Measurements from ENCODE around the gene VDR. TPM values are rescaled to one million over a fixed set of nuclear protein-coding genes. Genes with fewer than 3 reads are reported as not detected.

VDR gene
- total RNA-seq, 1 experiment from 2014 or later: 9.5 TPM

DNA sequence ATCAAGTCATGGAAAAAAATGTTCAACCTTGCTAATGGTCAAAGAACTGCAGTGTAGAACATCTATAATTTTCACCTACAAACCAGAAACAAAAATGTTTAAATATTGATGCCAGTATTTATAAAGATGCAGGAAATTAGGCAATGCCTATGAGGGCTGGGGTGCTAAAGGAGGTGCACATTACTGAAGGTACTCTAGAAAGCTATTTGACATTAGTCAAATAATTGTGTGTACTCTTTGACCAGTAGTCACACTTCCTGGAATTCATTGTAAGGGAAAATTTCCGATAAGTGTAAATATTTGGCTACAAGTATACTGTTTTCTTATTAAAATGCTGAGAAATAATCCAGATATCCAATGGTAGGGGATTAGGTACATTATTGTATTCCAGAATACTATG lies 48.7 kb downstream of the VDR start:
- no peaks in the 10 kb centered on the region for H3K27me3 ChIP-seq (ENCODE audit: insufficient read depth, low read length)
- no peak overlapping the region for H3K4me2 ChIP-seq (ENCODE audit: low read length)
- DNase-seq (ENCODE audit: low read depth, low spot score) (no peak), ATAC-seq (no peak)
- no peak overlapping the region for H3K27ac ChIP-seq (ENCODE audit: low read depth, low read length)
- intact Hi-C loops (cut with micrococcal nuclease): no loop called here
- no peaks in the 10 kb centered on the region for H3K9me3 ChIP-seq (ENCODE audit: control insufficient read depth in 1 of 2, insufficient read depth in 1 of 2, low read depth in 1 of 2, low read length in 2 of 2)
- H3K4me3 ChIP-seq (replicated peaks in 1 of 2; ENCODE audit: low read depth in 1 of 2, low read length in 2 of 2): no peak overlapping the region
- no peaks in the 10 kb centered on the region for H3K36me3 ChIP-seq (ENCODE audit: control insufficient read depth in 1 of 2, insufficient read depth in 2 of 2, low read length in 2 of 2)
- ChIA-PET POLR2A (no interaction called here), RAD21 (ENCODE audit: low non-redundant PET in 1 of 2, low total read pairs in 2 of 2, uncharacterized antibody in 2 of 2, unreplicated experiment in 2 of 2) (no interaction called here), CTCF (no interaction called here)
- H4K20me1 ChIP-seq (ENCODE audit: insufficient read depth): no peaks in the 10 kb centered on the region
- H2AFZ ChIP-seq (ENCODE audit: low read depth, low read length, poor library complexity, severe bottlenecking): no peak overlapping the region
- TF ChIP-seq CEBPB (IDR thresholded peaks at IDR 0.05; ENCODE audit: low read depth) (no peak), SRF (IDR thresholded peaks at IDR 0.05; ENCODE audit: low read depth) (no peak), ZNF274 (IDR thresholded peaks at IDR 0.05; ENCODE audit: low read depth, low read length) (no peak), SIN3A (IDR thresholded peaks at IDR 0.05; ENCODE audit: low read depth) (no peak), EZH2 (IDR thresholded peaks at IDR 0.05) (no peak), ZFX (IDR thresholded peaks at IDR 0.05) (no peak), YY1 (IDR thresholded peaks at IDR 0.05; ENCODE audit: extremely low read depth, insufficient replicate concordance, low read depth, low read length) (no peak), FOSL1 (IDR thresholded peaks at IDR 0.05; ENCODE audit: low read depth) (no peak), POLR2A (IDR thresholded peaks at IDR 0.05; ENCODE audit: borderline replicate concordance, extremely low read depth, insufficient read depth, insufficient read length) (no peak), ELF1 (IDR thresholded peaks at IDR 0.05; ENCODE audit: borderline replicate concordance, low read depth) (no peak), EZH2phosphoT487 (IDR thresholded peaks at IDR 0.05; ENCODE audit: borderline replicate concordance) (no peak), RAD21 (IDR thresholded peaks at IDR 0.05; ENCODE audit: low read depth) (no peak), JUND (IDR thresholded peaks at IDR 0.05) (no peak), CBX3 (IDR thresholded peaks at IDR 0.05; ENCODE audit: low read depth) (no peak), MAX (IDR thresholded peaks at IDR 0.05) (no peak), SP1 (IDR thresholded peaks at IDR 0.05; ENCODE audit: low read depth) (no peak)
- TF ChIP-seq, protein P1, sequence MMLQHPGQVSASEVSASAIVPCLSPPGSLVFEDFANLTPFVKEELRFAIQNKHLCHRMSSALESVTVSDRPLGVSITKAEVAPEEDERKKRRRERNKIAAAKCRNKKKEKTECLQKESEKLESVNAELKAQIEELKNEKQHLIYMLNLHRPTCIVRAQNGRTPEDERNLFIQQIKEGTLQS (IDR thresholded peaks at IDR 0.05): no peak
- peaks cover 11 to 18% of the 10 kb centered on the region in 2 experiments for H3K4me1 ChIP-seq (ENCODE audit: control insufficient read depth in 1 of 2, insufficient read depth in 2 of 2, low read length in 2 of 2)
- no peaks in the 10 kb centered on the region for H3K79me2 ChIP-seq (ENCODE audit: insufficient read depth, low read length)
- no peak overlapping the region for H3K9ac ChIP-seq (ENCODE audit: low read length)
- BruUV-seq (replicated peaks): no TSS peak
- no peaks in the 10 kb centered on the region for H3K9me2 ChIP-seq (ENCODE audit: insufficient read depth)

All from HCT116 (cell line).